Gastrocnemius medialis (tissue), 4 donors: ENCODE results near the gene PSMB3. TPM values are rescaled to one million over a fixed set of nuclear protein-coding genes. Genes with fewer than 3 reads are reported as not detected.

Source experiments
- ATAC-seq, 2 donors: fragments of 150-250 bp; one replicate each; pipeline ENCODE4 v1.9.1; 2016
- DNase-seq, 2 donors: peaks; one replicate each; pipeline ENCODE4 v3.0.0-alpha.2; 2019
- H3K27ac ChIP-seq, 4 donors: fragments of 200-600 bp; sonication (generic); 1 replicate in 1 of 4; 2 replicates in 3 of 4; pipeline ENCODE4 v1.5.1; 2016 to 2018; ENCODE audit warnings: mild to moderate bottlenecking in 2 of 4, moderate library complexity in 1 of 4
- H3K27me3 ChIP-seq, 3 donors: fragments of 200-600 bp; sonication (generic) in 2 of 3; 1 replicate in 1 of 3; 2 replicates in 2 of 3; pipeline versions ENCODE4 v1.5.1 to v1.6.0; 2016 to 2019; ENCODE audit warnings: mild to moderate bottlenecking in 1 of 3, moderate library complexity in 1 of 3
- H3K36me3 ChIP-seq, 2 donors: fragments of 200-600 bp; sonication (generic) in 1 of 2; one replicate each; pipeline ENCODE4 v1.5.1; 2017 to 2018
- H3K4me1 ChIP-seq, 2 donors: fragments of 200-600 bp; sonication (generic) in 1 of 2; one replicate each; pipeline ENCODE4 v1.5.1; 2016 to 2017; ENCODE audit warnings: mild to moderate bottlenecking in 2 of 2
- H3K4me3 ChIP-seq, 4 donors: fragments of 200-600 bp; sonication (generic) in 3 of 4; 1 replicate in 1 of 4; 2 replicates in 3 of 4; pipeline ENCODE4 v1.5.1; 2016 to 2019; ENCODE audit warnings: mild to moderate bottlenecking in 2 of 4
- H3K9me3 ChIP-seq, 3 donors: fragments of 200-600 bp; sonication (generic) in 2 of 3; 1 replicate in 1 of 3; 2 replicates in 2 of 3; pipeline ENCODE4 v1.5.1; 2016 to 2019
- POLR2A ChIP-seq, 2 donors: fragments of 450-650 bp; IDR thresholded peaks; one replicate each; pipeline ENCODE4 v1.6.1; 2017; ENCODE audit warnings: antibody characterized with exemption in 2 of 2, mild to moderate bottlenecking in 2 of 2, moderate library complexity in 2 of 2
- in situ Hi-C, 4 donors: fragments of 200-750 bp; cut with MboI; loops; one replicate each; pipeline versions ENCODE4 v1.15.0 to v1.8.0; 2017; ENCODE audit warnings: low sequenced_read_pairs in 4 of 4
- intact Hi-C: fragments of 100-400 bp; cut with DNase I; formaldehyde crosslinking; loops from one replicate; pipeline ENCODE4 v1.15.1; 2023; ENCODE audit warnings: low total_unique reads
- total RNA-seq, 4 donors: library from RNA; depleted of rRNA; stranded (reverse); fragments of >200 nt; gene quantifications; one replicate each; pipeline versions ENCODE4 v1.1.0 to v1.2.3, GENCODE V29; 2016
- TF ChIP-seq, protein P1 (sequence below), 5 experiments: fragments of 450-650 bp in 3 of 5; fragments of 200-600 bp in 2 of 5; sonication (generic) in 2 of 5; IDR thresholded peaks in 4 of 5; conservative IDR thresholded peaks in 1 of 5; 1 replicate in 4 of 5; 2 replicates in 1 of 5; pipeline ENCODE4 v1.5.1; 2016 to 2019; ENCODE audit warnings: antibody characterized with exemption in 5 of 5, mild to moderate bottlenecking in 3 of 5, moderate library complexity in 3 of 5

Gene PSMB3
- total RNA-seq, 4 donors from 2014 or later, result 211 to 334 (median 280) TPM

- peaks cover 0 to 9% of the 10 kb centered on the region in 2 donors for H3K36me3 ChIP-seq
- H3K27ac ChIP-seq, result peak overlapping the region in 1 of 4 donors; percentile 18
- H3K4me1 ChIP-seq, result peaks cover 25 to 28% of the 10 kb centered on the region in 2 donors
- ATAC-seq (no peak), DNase-seq (no peak)
- no peaks in the 10 kb centered on the region for H3K9me3 ChIP-seq
- intact Hi-C loops (loop anchor here (1.0 to 2.0 kb wide), 2 partner anchors 58 to 177 kb away; no protein-coding TSS in a partner anchor), in situ Hi-C loops (loop anchor here in 1 of 4 donors (5.0 kb wide), 1 partner anchor 58 kb away; no protein-coding TSS in a partner anchor)
- TF ChIP-seq POLR2A (IDR thresholded peaks at IDR 0.05), result no peak
- TF ChIP-seq, protein P1, sequence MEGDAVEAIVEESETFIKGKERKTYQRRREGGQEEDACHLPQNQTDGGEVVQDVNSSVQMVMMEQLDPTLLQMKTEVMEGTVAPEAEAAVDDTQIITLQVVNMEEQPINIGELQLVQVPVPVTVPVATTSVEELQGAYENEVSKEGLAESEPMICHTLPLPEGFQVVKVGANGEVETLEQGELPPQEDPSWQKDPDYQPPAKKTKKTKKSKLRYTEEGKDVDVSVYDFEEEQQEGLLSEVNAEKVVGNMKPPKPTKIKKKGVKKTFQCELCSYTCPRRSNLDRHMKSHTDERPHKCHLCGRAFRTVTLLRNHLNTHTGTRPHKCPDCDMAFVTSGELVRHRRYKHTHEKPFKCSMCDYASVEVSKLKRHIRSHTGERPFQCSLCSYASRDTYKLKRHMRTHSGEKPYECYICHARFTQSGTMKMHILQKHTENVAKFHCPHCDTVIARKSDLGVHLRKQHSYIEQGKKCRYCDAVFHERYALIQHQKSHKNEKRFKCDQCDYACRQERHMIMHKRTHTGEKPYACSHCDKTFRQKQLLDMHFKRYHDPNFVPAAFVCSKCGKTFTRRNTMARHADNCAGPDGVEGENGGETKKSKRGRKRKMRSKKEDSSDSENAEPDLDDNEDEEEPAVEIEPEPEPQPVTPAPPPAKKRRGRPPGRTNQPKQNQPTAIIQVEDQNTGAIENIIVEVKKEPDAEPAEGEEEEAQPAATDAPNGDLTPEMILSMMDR (IDR thresholded peaks at IDR 0.05 in 4 of 5, conservative IDR thresholded peaks at IDR 0.05 in 1 of 5), result peak; percentile 80 to 98 (median 97)
- H3K27me3 ChIP-seq, result no peaks in the 10 kb centered on the region
- no peak overlapping the region for H3K4me3 ChIP-seq
Measured at GRCh38 chr17:38735161-38735997, 17.2 kb upstream of the PSMB3 start.

DNA sequence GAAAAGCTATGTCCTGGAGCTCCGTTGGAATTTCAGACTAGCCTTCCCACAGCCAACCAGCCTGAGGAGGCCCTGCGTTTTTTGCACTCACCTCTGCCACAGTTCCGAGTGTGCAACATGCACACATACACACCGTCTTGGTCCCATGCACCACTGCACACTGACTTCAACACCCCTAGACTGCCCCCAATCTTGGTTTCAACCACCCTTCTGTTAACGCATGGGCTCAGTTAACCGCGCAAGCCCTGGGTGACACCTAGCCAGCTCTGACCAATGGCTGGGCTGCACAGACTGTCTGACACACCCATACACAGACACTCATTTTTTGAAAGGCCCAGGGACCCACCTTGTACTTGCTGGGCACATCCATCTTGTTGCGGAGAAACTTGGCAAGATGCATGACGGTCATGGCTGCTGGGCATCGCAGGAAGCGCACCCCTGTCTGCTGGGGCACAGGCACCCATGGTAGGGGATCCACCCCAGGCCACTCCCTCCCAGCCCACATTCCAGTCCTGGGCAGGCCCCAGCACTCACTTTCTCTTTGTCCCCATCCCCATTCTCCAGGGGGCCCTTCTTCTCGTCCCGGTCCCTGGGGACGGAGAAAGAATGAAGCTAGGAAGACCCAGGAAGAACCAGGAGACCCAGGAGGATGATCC is 14.4 kb upstream of the PSMB3 start:
- peaks cover 23 to 28% of the 10 kb centered on the region in 2 donors for H3K4me1 ChIP-seq
- no peak overlapping the region for H3K27ac ChIP-seq
- TF ChIP-seq POLR2A (IDR thresholded peaks at IDR 0.05), result no peak
- TF ChIP-seq, protein P1 (IDR thresholded peaks at IDR 0.05 in 4 of 5, conservative IDR thresholded peaks at IDR 0.05 in 1 of 5), result no peak
- H3K4me3 ChIP-seq, result no peak overlapping the region
- in situ Hi-C loops (loop anchor here in 1 of 4 donors (5.0 kb wide), 1 partner anchor 61 kb away; no protein-coding TSS in a partner anchor), intact Hi-C loops (no loop called here)
- H3K9me3 ChIP-seq, result no peaks in the 10 kb centered on the region
- no peak for DNase-seq
- no peaks in the 10 kb centered on the region for H3K27me3 ChIP-seq
- ATAC-seq, result no peak
- peaks cover 0 to 8% of the 10 kb centered on the region in 2 donors for H3K36me3 ChIP-seq

DNA sequence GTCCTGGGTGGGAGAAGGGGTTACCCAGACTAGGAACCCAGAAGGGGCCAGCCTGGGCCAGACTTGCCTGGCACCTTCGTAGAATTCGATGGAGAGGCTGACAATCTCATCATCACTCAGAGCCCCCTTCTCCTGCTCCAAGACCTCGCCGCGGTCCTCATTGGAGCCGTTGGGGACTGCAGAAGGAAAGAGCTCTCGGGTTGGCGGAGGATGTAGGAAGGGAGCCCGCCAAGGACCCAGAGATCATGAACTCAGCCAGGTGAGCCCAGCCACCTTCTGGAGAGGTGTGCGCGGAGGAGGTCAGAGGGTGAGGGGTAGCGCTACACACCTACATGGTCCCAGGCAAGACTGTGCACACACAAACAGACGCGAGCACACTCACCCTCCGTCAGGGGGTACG is 13.9 kb upstream of the PSMB3 start:
- ATAC-seq (no peak), DNase-seq (no peak)
- in situ Hi-C loops (loop anchor here in 1 of 4 donors (5.0 kb wide), 1 partner anchor 61 kb away; no protein-coding TSS in a partner anchor), intact Hi-C loops (no loop called here)
- peaks cover 0 to 2% of the 10 kb centered on the region in 2 donors for H3K36me3 ChIP-seq
- H3K27me3 ChIP-seq, result no peaks in the 10 kb centered on the region
- TF ChIP-seq, protein P1 (IDR thresholded peaks at IDR 0.05 in 4 of 5, conservative IDR thresholded peaks at IDR 0.05 in 1 of 5), result no peak
- TF ChIP-seq POLR2A (IDR thresholded peaks at IDR 0.05), result no peak
- H3K4me3 ChIP-seq, result no peak overlapping the region
- H3K4me1 ChIP-seq, result peaks cover 24 to 28% of the 10 kb centered on the region in 2 donors
- no peak overlapping the region for H3K27ac ChIP-seq
- no peaks in the 10 kb centered on the region for H3K9me3 ChIP-seq

DNA sequence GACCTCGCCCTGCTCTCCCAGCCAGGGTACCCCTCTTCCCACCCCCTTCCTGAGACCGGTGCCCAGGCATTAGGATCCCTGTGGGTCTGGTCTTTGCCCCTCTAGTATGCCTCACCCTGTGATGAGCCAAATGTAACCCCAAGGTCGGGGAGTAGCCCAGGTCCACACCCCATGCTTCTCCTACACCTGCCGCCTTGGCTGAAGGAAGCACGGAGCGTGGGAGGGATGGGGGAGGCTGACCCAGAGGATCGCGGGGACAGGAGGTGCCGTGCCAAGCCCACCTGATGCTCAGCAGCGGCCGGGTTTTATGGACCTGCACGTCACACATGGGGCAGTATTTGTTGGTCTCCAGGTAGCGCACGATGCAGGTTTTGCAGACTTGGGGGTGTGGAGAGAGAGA is 13.2 kb upstream of the PSMB3 start:
- ATAC-seq, result no peak
- DNase-seq, result no peak
- Histone ChIP-seq H3K9me3 (no peaks in the 10 kb centered on the region), H3K4me3 (no peak overlapping the region), H3K27ac (no peak overlapping the region), H3K27me3 (no peaks in the 10 kb centered on the region), H3K36me3 (no peaks in the 10 kb centered on the region), H3K4me1 (peaks cover 24 to 28% of the 10 kb centered on the region in 2 donors)
- no peak for TF ChIP-seq POLR2A (IDR thresholded peaks at IDR 0.05)
- TF ChIP-seq, protein P1 (IDR thresholded peaks at IDR 0.05 in 4 of 5, conservative IDR thresholded peaks at IDR 0.05 in 1 of 5), result no peak
- intact Hi-C loops (no loop called here), in situ Hi-C loops (loop anchor here in 1 of 4 donors (5.0 kb wide), 1 partner anchor 62 kb away; no protein-coding TSS in a partner anchor)
